T-helper 2 cell (primary cell): ENCODE measurements around the gene MRPS2.
"Not testable (repeated sequence)": the region's sequence is repeated elsewhere in the genome, so short reads cannot be mapped to it uniquely, and the experiment has no call there.

Experiments
- DNase-seq, 5 experiments: peaks; one replicate each; pipeline versions ENCODE4 v3.0.0 to v3.0.0-alpha.2; 2012 to 2022

Gene MRPS2

GRCh38 chr9:135516132-135516860 is 15.8 kb downstream of the MRPS2 start:
- DNase-seq, result no peak

- no peak for DNase-seq
Observed at GRCh38 chr9:135517407-135517822, 16.9 kb downstream of the MRPS2 start.

GRCh38 chr9:135519179-135519971 is 18.9 kb downstream of the MRPS2 start:
- no peak for DNase-seq

GRCh38 chr9:135520916-135521607 is 20.6 kb downstream of the MRPS2 start, which contains the start of gene LCN1:
LCN1 (plus strand) TSS chr9:135521440; CDS start chr9:135521498, 58 bp downstream.
- no peak for DNase-seq

GRCh38 chr9:135521608-135522095 is 21.2 kb downstream of the MRPS2 start:
- no peak for DNase-seq

GRCh38 chr9:135522137-135522877 is 21.8 kb downstream of the MRPS2 start:
- DNase-seq, result no peak

- no peak for DNase-seq
Observed at GRCh38 chr9:135522931-135523330, 22.4 kb downstream of the MRPS2 start.

- DNase-seq, result no peak
Observed at GRCh38 chr9:135523521-135524129, 23.1 kb downstream of the MRPS2 start.

GRCh38 chr9:135524130-135524861 is 23.8 kb downstream of the MRPS2 start:
- no peak for DNase-seq

- DNase-seq, result no peak
Observed at GRCh38 chr9:135525241-135526088, 25.0 kb downstream of the MRPS2 start.

GRCh38 chr9:135526089-135526729 is 25.7 kb downstream of the MRPS2 start:
- no peak for DNase-seq

- no peak for DNase-seq
Observed at GRCh38 chr9:135526730-135527571, 26.5 kb downstream of the MRPS2 start.

- DNase-seq, result peak in 1 of 5 experiments; percentile 50
Observed at GRCh38 chr9:135528842-135529435, 28.5 kb downstream of the MRPS2 start.

GRCh38 chr9:135530146-135530545 is 29.7 kb downstream of the MRPS2 start:
- DNase-seq, result peak in 1 of 5 experiments; percentile 30

- DNase-seq, result no peak
Observed at GRCh38 chr9:135531096-135531495, 30.6 kb downstream of the MRPS2 start.

- no peak for DNase-seq
Observed at GRCh38 chr9:135533113-135533512, 32.6 kb downstream of the MRPS2 start.

- no peak for DNase-seq
Observed at GRCh38 chr9:135533674-135534073, 33.2 kb downstream of the MRPS2 start.

- DNase-seq, result not testable (repeated sequence)
Observed at GRCh38 chr9:135534192-135534711, 33.8 kb downstream of the MRPS2 start.
